ENCODE data around the gene CHRM2. TPM values are rescaled to one million over a fixed set of nuclear protein-coding genes. Genes with fewer than 3 reads are reported as not detected.

Gene CHRM2
- total RNA-seq, 2 experiments from 2014 or later = not detected

DNA sequence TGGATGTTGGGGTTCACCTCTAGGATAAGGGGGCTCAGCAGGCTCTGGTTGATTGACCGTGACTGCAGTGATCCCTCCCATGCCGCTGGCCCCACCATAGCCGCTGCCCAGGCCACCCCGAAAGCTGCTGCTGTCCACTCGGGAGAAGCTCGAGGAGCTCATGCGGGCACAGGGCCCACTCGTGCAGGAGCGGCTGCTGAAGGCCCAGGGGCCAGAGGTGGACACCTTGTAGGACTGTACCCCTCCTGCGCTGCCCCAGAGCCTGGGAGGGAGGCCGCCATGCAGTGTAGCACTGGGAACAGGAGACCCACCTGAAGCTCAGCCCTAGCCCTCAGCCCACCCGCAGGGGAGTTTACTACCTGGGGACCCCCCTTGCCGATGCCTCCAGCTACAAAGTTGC is 70.0 kb downstream of the CHRM2 start:
- H3K4me1 ChIP-seq (ENCODE audit: insufficient read depth, low read length) = no peaks in the 10 kb centered on the region
- H3K4me3 Mint-ChIP-seq = no peak overlapping the region

GRCh38 chr7:136940122-136940521 is 71.7 kb downstream of the CHRM2 start:
- H3K36me3 Mint-ChIP-seq (ENCODE audit: low read depth) = no peaks in the 10 kb centered on the region
- H3K4me3 Mint-ChIP-seq = no peak overlapping the region
- H3K9me3 ChIP-seq (ENCODE audit: control insufficient read depth in 1 of 2, insufficient read depth in 1 of 2, low read length in 2 of 2) = peaks cover 0 to 7% of the 10 kb centered on the region in 2 experiments
- no peak overlapping the region for H3K27ac Mint-ChIP-seq
- no peaks in the 10 kb centered on the region for H3K27me3 ChIP-seq (ENCODE audit: control insufficient read depth in 1 of 2, insufficient read depth in 2 of 2, low read length in 2 of 2)
- H3K4me3 ChIP-seq (ENCODE audit: low read length) = no peak overlapping the region
- no peak for DNase-seq
- H3K36me3 ChIP-seq (ENCODE audit: insufficient read depth, low read length) = no peaks in the 10 kb centered on the region
- H3K4me1 Mint-ChIP-seq (ENCODE audit: low read depth) = no peaks in the 10 kb centered on the region
- no peaks in the 10 kb centered on the region for H3K27me3 Mint-ChIP-seq
- intact Hi-C loops (cut with DNase I, micrococcal nuclease) = no loop called here
- CTCF ChIA-PET = no interaction called here
- no peak for ATAC-seq (ENCODE audit: poor library complexity)
- H3K4me1 ChIP-seq (ENCODE audit: insufficient read depth, low read length) = no peaks in the 10 kb centered on the region
- no peak for TF ChIP-seq CTCF (IDR thresholded peaks at IDR 0.05)
- POLR2A ChIA-PET = no interaction called here
- peaks cover 3% of the 10 kb centered on the region for H3K9me3 Mint-ChIP-seq
- no peak overlapping the region for H3K27ac ChIP-seq (ENCODE audit: low read depth in 1 of 2, low read length in 2 of 2)

More for the DNA sequence above, 70.0 kb downstream of the CHRM2 start:
- Histone ChIP-seq H3K27ac (ENCODE audit: low read depth in 1 of 2, low read length in 2 of 2) (no peak overlapping the region), H3K27me3 (ENCODE audit: control insufficient read depth in 1 of 2, insufficient read depth in 2 of 2, low read length in 2 of 2) (no peaks in the 10 kb centered on the region), H3K4me3 (ENCODE audit: low read length) (no peak overlapping the region), H3K9me3 (ENCODE audit: control insufficient read depth in 1 of 2, insufficient read depth in 1 of 2, low read length in 2 of 2) (peaks cover 0 to 7% of the 10 kb centered on the region in 2 experiments), H3K36me3 (ENCODE audit: insufficient read depth, low read length) (no peaks in the 10 kb centered on the region)
- ChIA-PET POLR2A (no interaction called here), CTCF (interaction anchor here (0.6 kb wide), 1 partner anchor 64 kb away, joined by 3 read pairs; no protein-coding TSS in a partner anchor)
- H3K9me3 Mint-ChIP-seq = peaks cover 9% of the 10 kb centered on the region
- no peaks in the 10 kb centered on the region for H3K36me3 Mint-ChIP-seq (ENCODE audit: low read depth)
- DNase-seq (peak in 1 of 14 experiments; percentile 4), ATAC-seq (ENCODE audit: poor library complexity) (no peak)
- no peaks in the 10 kb centered on the region for H3K27me3 Mint-ChIP-seq
- intact Hi-C loops (cut with DNase I, micrococcal nuclease) = no loop called here
- H3K4me1 Mint-ChIP-seq (ENCODE audit: low read depth) = no peaks in the 10 kb centered on the region
- no peak for TF ChIP-seq CTCF (IDR thresholded peaks at IDR 0.05)
- no peak overlapping the region for H3K27ac Mint-ChIP-seq

DNA sequence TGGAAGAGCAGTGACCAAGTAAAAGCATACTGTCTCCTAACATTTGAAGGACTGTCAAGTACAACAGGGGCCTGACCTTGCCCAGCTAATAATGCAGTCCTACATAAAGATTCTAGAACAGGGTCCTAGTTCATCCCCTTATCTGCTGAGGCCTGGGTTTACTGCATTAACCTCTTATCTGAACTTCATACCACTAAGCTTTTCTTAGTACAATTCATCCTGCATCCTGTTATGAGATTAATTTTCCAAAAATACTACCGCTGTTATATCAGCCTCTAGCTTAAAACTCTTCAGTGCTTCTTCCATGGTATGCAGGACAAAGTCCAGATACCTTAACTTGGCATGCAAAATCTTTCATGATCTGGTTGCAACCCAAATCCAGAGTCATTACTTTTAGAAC is 72.5 kb downstream of the CHRM2 start:
- H3K4me1 Mint-ChIP-seq (ENCODE audit: low read depth) = no peaks in the 10 kb centered on the region

More for the DNA sequence above, 72.5 kb downstream of the CHRM2 start:
- Histone ChIP-seq H3K36me3 (ENCODE audit: insufficient read depth, low read length) (no peaks in the 10 kb centered on the region), H3K4me1 (ENCODE audit: insufficient read depth, low read length) (no peaks in the 10 kb centered on the region), H3K27me3 (ENCODE audit: control insufficient read depth in 1 of 2, insufficient read depth in 2 of 2, low read length in 2 of 2) (no peaks in the 10 kb centered on the region), H3K27ac (ENCODE audit: low read depth in 1 of 2, low read length in 2 of 2) (no peak overlapping the region), H3K9me3 (ENCODE audit: control insufficient read depth in 1 of 2, insufficient read depth in 1 of 2, low read length in 2 of 2) (peaks cover 0 to 7% of the 10 kb centered on the region in 2 experiments), H3K4me3 (ENCODE audit: low read length) (no peak overlapping the region)
- Mint-ChIP-seq H3K27ac (no peak overlapping the region), H3K9me3 (peaks cover 3% of the 10 kb centered on the region), H3K36me3 (ENCODE audit: low read depth) (no peaks in the 10 kb centered on the region), H3K4me3 (no peak overlapping the region), H3K27me3 (no peaks in the 10 kb centered on the region)
- ATAC-seq (ENCODE audit: poor library complexity) (no peak), DNase-seq (no peak)
- CTCF ChIA-PET = no interaction called here
- intact Hi-C loops (cut with DNase I, micrococcal nuclease) = no loop called here
- POLR2A ChIA-PET = no interaction called here
- no peak for TF ChIP-seq CTCF (IDR thresholded peaks at IDR 0.05)
